Measurements from ENCODE around the gene EZH2. TPM values are rescaled to one million over a fixed set of nuclear protein-coding genes. Genes with fewer than 3 reads are reported as not detected.

EZH2 gene
- total and polyA plus RNA-seq, 2 of the 4 experiments (the other 2 are of a cell fraction): 13.1 to 19.8 TPM

DNA sequence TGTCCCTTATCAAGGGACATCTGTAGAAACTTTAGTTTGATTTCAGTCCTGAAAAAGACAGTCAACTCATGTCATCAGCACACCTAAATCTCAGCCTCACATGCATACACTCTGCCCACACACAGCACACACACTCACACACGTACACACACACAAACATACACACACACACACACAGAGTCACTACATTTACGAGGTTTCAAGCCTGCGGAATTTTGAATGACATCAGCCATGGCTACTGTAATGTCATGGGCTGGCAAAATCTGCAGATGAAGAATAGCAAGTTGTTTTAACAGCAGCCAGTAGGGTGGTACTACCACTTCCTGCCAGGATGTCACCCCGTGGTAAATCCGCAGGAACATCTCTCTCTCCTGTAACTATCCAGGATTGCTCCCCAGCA lies 37.1 kb upstream of the EZH2 start:
- intact Hi-C loops (cut with micrococcal nuclease): no loop called here
- H3K9me3 ChIP-seq (ENCODE audit: control insufficient read depth, insufficient read depth, low read length): no peaks in the 10 kb centered on the region
- H3K56ac ChIP-seq (ENCODE audit: extremely low read depth, insufficient read depth, low read length): no peak overlapping the region
- H3K79me1 ChIP-seq (ENCODE audit: low read depth in 1 of 2, low read length in 2 of 2): no peaks in the 10 kb centered on the region
- ATAC-seq (ENCODE audit: low read depth): no peak
- H2AFZ ChIP-seq (replicated peaks; ENCODE audit: low read length, poor library complexity): no peak overlapping the region
- no peak overlapping the region for H2BK5ac ChIP-seq (ENCODE audit: low read depth, low read length, poor library complexity, severe bottlenecking)
- no peak overlapping the region for H2BK120ac ChIP-seq (ENCODE audit: low read depth, low read length)
- H2AK9ac ChIP-seq (replicated peaks; ENCODE audit: low read depth, low read length, poor library complexity): no peak overlapping the region
- H3K27ac ChIP-seq (ENCODE audit: insufficient read depth, low read length): no peak overlapping the region
- ChIA-PET CTCF (interaction anchor here (1.1 kb wide), 1 partner anchor 42 kb away, joined by 3 read pairs; no protein-coding TSS in a partner anchor), POLR2A (ENCODE audit: unreplicated experiment) (no interaction called here)
- no peak for TF ChIP-seq USF2 (IDR thresholded peaks at IDR 0.05; ENCODE audit: low read depth, low read length)
- TF ChIP-seq CEBPB (IDR thresholded peaks at IDR 0.05; ENCODE audit: low read depth, low read length): no peak
- no peak for TF ChIP-seq MAFK (IDR thresholded peaks at IDR 0.05; ENCODE audit: low read depth, low read length)
- no peak for TF ChIP-seq FOS (IDR thresholded peaks at IDR 0.05; ENCODE audit: low read depth, low read length)
- no peak for TF ChIP-seq SMC3 (IDR thresholded peaks at IDR 0.05; ENCODE audit: low read depth, low read length)
- no peak for TF ChIP-seq MXI1 (IDR thresholded peaks at IDR 0.05; ENCODE audit: borderline replicate concordance, low read depth, low read length)
- no peak for TF ChIP-seq RAD21 (IDR thresholded peaks at IDR 0.05; ENCODE audit: low read length)
- no peak for TF ChIP-seq CHD1 (IDR thresholded peaks at IDR 0.05; ENCODE audit: low read depth, low read length)
- TF ChIP-seq MAZ (IDR thresholded peaks at IDR 0.05; ENCODE audit: borderline replicate concordance, low read depth, low read length): no peak
- no peak for TF ChIP-seq BHLHE40 (IDR thresholded peaks at IDR 0.05; ENCODE audit: low read depth, low read length)
- no peak for TF ChIP-seq NFE2L2 (IDR thresholded peaks at IDR 0.05; ENCODE audit: low read depth, low read length)
- TF ChIP-seq RFX5 (IDR thresholded peaks at IDR 0.05; ENCODE audit: low read depth, low read length): no peak
- no peak for TF ChIP-seq POLR2A (IDR thresholded peaks at IDR 0.05; ENCODE audit: low read depth, low read length)
- H3K4ac ChIP-seq (ENCODE audit: low read depth, low read length): no peak overlapping the region
- in situ Hi-C loops (cut with MboI; ENCODE audit: low sequenced_read_pairs): no loop called here
- no peak overlapping the region for H3K18ac ChIP-seq (ENCODE audit: low read depth, low read length)
- H2BK15ac ChIP-seq (ENCODE audit: low read depth, low read length): no peak overlapping the region
- H4K91ac ChIP-seq (ENCODE audit: insufficient read depth, low read depth, low read length): no peak overlapping the region
- no peak overlapping the region for H3K4me3 ChIP-seq (ENCODE audit: insufficient read depth, low read depth, low read length)
- no peaks in the 10 kb centered on the region for H3K9me1 ChIP-seq (ENCODE audit: insufficient read depth, low read length)
- BruUV-seq (replicated peaks): no TSS peak
- DNase-seq: no peak
- no peak overlapping the region for H2AK5ac ChIP-seq (ENCODE audit: low read depth, low read length)
- dilution Hi-C loops (cut with HindIII; ENCODE audit: low sequenced_read_pairs, unreplicated experiment): no loop called here
- H4K8ac ChIP-seq (ENCODE audit: low read depth in 2 of 2, low read length in 2 of 2): no peak overlapping the region
- no peak overlapping the region for H3K9ac ChIP-seq (ENCODE audit: low read depth, low read length)
- H3K4me1 ChIP-seq (ENCODE audit: control insufficient read depth, insufficient read depth, low read length): peaks cover 2% of the 10 kb centered on the region; the same call in 1 of the 2 replicates
- WGBS, 2 experiments (ENCODE audit: extremely low coverage in 2 of 2, insufficient read length in 1 of 2): 56% methylated on average over 1 of the region's 5 CpGs; no CpG with 5 or more reads in 1 of the 2 experiments
- H2BK20ac ChIP-seq (ENCODE audit: low read depth, low read length): no peak overlapping the region
- H4K5ac ChIP-seq (ENCODE audit: low read depth, low read length): no peak overlapping the region
- H3K14ac ChIP-seq (replicated peaks; ENCODE audit: low read depth, low read length): no peak overlapping the region
- H4K20me1 ChIP-seq (ENCODE audit: insufficient read depth, low read length): no peaks in the 10 kb centered on the region
- no peaks in the 10 kb centered on the region for H3K36me3 ChIP-seq (ENCODE audit: control insufficient read depth, insufficient read depth, low read length)
- no peak overlapping the region for H3K4me2 ChIP-seq (ENCODE audit: low read depth, low read length)
- H3K27me3 ChIP-seq (ENCODE audit: control insufficient read depth, insufficient read depth, low read length): peaks cover 2% of the 10 kb centered on the region; the same call in 1 of the 2 replicates
- H3K23ac ChIP-seq (ENCODE audit: low read depth, low read length): no peak overlapping the region
